GM12801 (cell line): Measurements from ENCODE around the gene ABCA13.

Source experiments
- CTCF ChIP-seq: IDR thresholded peaks from one replicate; pipeline ENCODE4 v1.5.1; 2011; ENCODE audit warnings: control low read depth; ENCODE audit not compliant: insufficient read length; ENCODE audit errors: extremely low read depth

The ABCA13 gene

GRCh38 chr7:48176356-48176893 is 5.2 kb downstream of the ABCA13 start:
- TF ChIP-seq CTCF, result no peak

- no peak for TF ChIP-seq CTCF
Measured at GRCh38 chr7:48177271-48177670, 6.0 kb downstream of the ABCA13 start.

- no peak for TF ChIP-seq CTCF
Measured at GRCh38 chr7:48179496-48180030, 8.3 kb downstream of the ABCA13 start.

GRCh38 chr7:48180981-48181380 is 9.7 kb downstream of the ABCA13 start:
- no peak for TF ChIP-seq CTCF

GRCh38 chr7:48182718-48183369 is 11.6 kb downstream of the ABCA13 start:
- TF ChIP-seq CTCF, result no peak

GRCh38 chr7:48183370-48183743 is 12.1 kb downstream of the ABCA13 start:
- no peak for TF ChIP-seq CTCF

GRCh38 chr7:48183965-48184364 is 12.7 kb downstream of the ABCA13 start:
- TF ChIP-seq CTCF, result no peak
